Stimulated activated CD8-positive, alpha-beta memory T cell treated with anti-CD3 and anti-CD28 coated beads, Interleukin-12 subunit alpha, Interleukin-12 subunit beta, amount 100 ng/mL, for 1 hour (primary cell): ENCODE data around the gene SEMA5B.

Experiments used
- DNase-seq: peaks from one replicate; pipeline ENCODE4 v3.0.0-alpha.2; 2020; ENCODE audit warnings: low read depth

Gene SEMA5B

GRCh38 chr3:122993124-122993978, 34.2 kb downstream of the SEMA5B start:
- DNase-seq: no peak

GRCh38 chr3:122992676-122993075, 34.9 kb downstream of the SEMA5B start:
- no peak for DNase-seq

GRCh38 chr3:122992133-122992532, 35.4 kb downstream of the SEMA5B start:
- no peak for DNase-seq

- DNase-seq: no peak
Measured at GRCh38 chr3:122991236-122991985, 36.2 kb downstream of the SEMA5B start.

GRCh38 chr3:122989856-122990575, 37.5 kb downstream of the SEMA5B start:
- DNase-seq: no peak

- DNase-seq: no peak
Measured at GRCh38 chr3:122988508-122988907, 39.1 kb downstream of the SEMA5B start.

- no peak for DNase-seq
Measured at GRCh38 chr3:122987736-122988319, 39.7 kb downstream of the SEMA5B start.

- no peak for DNase-seq
Measured at GRCh38 chr3:122987231-122987630, 40.3 kb downstream of the SEMA5B start.

GRCh38 chr3:122986693-122987179, 40.8 kb downstream of the SEMA5B start:
- DNase-seq: no peak

GRCh38 chr3:122985539-122985938, 42.0 kb downstream of the SEMA5B start:
- no peak for DNase-seq

- DNase-seq: no peak
Measured at GRCh38 chr3:122984650-122985049, 42.9 kb downstream of the SEMA5B start.

GRCh38 chr3:122984007-122984406, 43.6 kb downstream of the SEMA5B start:
- no peak for DNase-seq

GRCh38 chr3:122982216-122983185, 45.1 kb downstream of the SEMA5B start:
- no peak for DNase-seq

GRCh38 chr3:122979211-122979610, 48.4 kb downstream of the SEMA5B start:
- DNase-seq: no peak

- DNase-seq: no peak
Measured at GRCh38 chr3:122978569-122978968, 49.0 kb downstream of the SEMA5B start.

GRCh38 chr3:122977746-122978466, 49.7 kb downstream of the SEMA5B start:
- DNase-seq: no peak

- DNase-seq: no peak
Measured at GRCh38 chr3:122975924-122976293, 51.7 kb downstream of the SEMA5B start.

GRCh38 chr3:122975163-122975923, 52.2 kb downstream of the SEMA5B start:
- no peak for DNase-seq

- no peak for DNase-seq
Measured at GRCh38 chr3:122974764-122975162, 52.8 kb downstream of the SEMA5B start.
